Measurements from ENCODE around the gene CCDC57. TPM values are rescaled to one million over a fixed set of nuclear protein-coding genes. Genes with fewer than 3 reads are reported as not detected.
A peak's percentile ranks its signal among the peaks of the same experiment; 100 is the strongest.

Gene CCDC57
- total RNA-seq, 1 experiment from 2014 or later, result 36.6 TPM

GRCh38 chr17:82105882-82106687 is 106.6 kb downstream of the CCDC57 start:
- intact Hi-C loops (cut with micrococcal nuclease), result loop anchor here (1.0 kb wide), 1 partner anchor 48 kb away; no protein-coding TSS in a partner anchor
- ATAC-seq (peak; percentile 86), DNase-seq (peak; percentile 85)
- Histone ChIP-seq H3K9ac (ENCODE audit: low read length) (peak overlapping the region; percentile 42), H3K4me2 (ENCODE audit: low read length) (peak overlapping the region; percentile 52), H3K9me2 (replicated peaks; ENCODE audit: low read length) (no peaks in the 10 kb centered on the region), H4K20me1 (ENCODE audit: low read length) (no peaks in the 10 kb centered on the region), H3K27me3 (ENCODE audit: low read length) (no peaks in the 10 kb centered on the region), H3K36me3 (ENCODE audit: low read depth, low read length) (no peaks in the 10 kb centered on the region), H3F3A (ENCODE audit: low read length, unreplicated experiment) (peaks cover 4% of the 10 kb centered on the region), H2AFZ (ENCODE audit: low read length) (peak overlapping the region; percentile 58; the same call in 1 of the 2 replicates), H3K9me3 (ENCODE audit: low read length) (no peaks in the 10 kb centered on the region), H3K27ac (ENCODE audit: low read length) (peak overlapping the region; percentile 69), H3K79me2 (ENCODE audit: low read length) (no peaks in the 10 kb centered on the region), H3K4me1 (ENCODE audit: insufficient read depth, low read length) (peaks cover 33% of the 10 kb centered on the region), H3K4me3 (ENCODE audit: low read length) (no peak overlapping the region)
- POLR2A ChIA-PET (ENCODE audit: unreplicated experiment), result interaction anchor here (0.6 to 1.1 kb wide), 3 partner anchors 8 to 97 kb away, joined by 3 to 8 read pairs (median 4); partner anchors contain the start of gene DCXR
- no TSS peak for BruUV-seq (replicated peaks)
- TF ChIP-seq CTCF (conservative IDR thresholded peaks at IDR 0.05; ENCODE audit: low read depth, low read length) (peak; percentile 60), EZH2phosphoT487 (IDR thresholded peaks at IDR 0.05; ENCODE audit: borderline replicate concordance, low read length) (no peak)
- CTCF ChIA-PET, result interaction anchor here (0.5 to 0.7 kb wide), 2 partner anchors 32 to 48 kb away, joined by 3 to 4 read pairs; no protein-coding TSS in a partner anchor

- Histone ChIP-seq H3K4me1 (ENCODE audit: insufficient read depth, low read length) (peaks cover 26% of the 10 kb centered on the region), H3K36me3 (ENCODE audit: low read depth, low read length) (no peaks in the 10 kb centered on the region)
- TF ChIP-seq EZH2phosphoT487 (IDR thresholded peaks at IDR 0.05; ENCODE audit: borderline replicate concordance, low read length), result no peak
- TF ChIP-seq EZH2 (IDR thresholded peaks at IDR 0.05; ENCODE audit: low read length, unreplicated experiment), result no peak
- TF ChIP-seq CTCF (conservative IDR thresholded peaks at IDR 0.05; ENCODE audit: low read depth, low read length), result no peak
Measured at GRCh38 chr17:82105417-82105881, 107.2 kb downstream of the CCDC57 start.

More at GRCh38 chr17:82105417-82105881, 107.2 kb downstream of the CCDC57 start:
- H2AFZ ChIP-seq (ENCODE audit: low read length), result no peak overlapping the region
- ATAC-seq (no peak), DNase-seq (no peak)
- H3K9me3 ChIP-seq (ENCODE audit: low read length), result no peaks in the 10 kb centered on the region
- H3K4me3 ChIP-seq (ENCODE audit: low read length), result no peak overlapping the region
- ChIA-PET CTCF (no interaction called here), POLR2A (ENCODE audit: unreplicated experiment) (interaction anchor here (0.6 kb wide), 1 partner anchor 9 kb away, joined by 8 read pairs; no protein-coding TSS in a partner anchor)
- no peaks in the 10 kb centered on the region for H3K9me2 ChIP-seq (replicated peaks; ENCODE audit: low read length)
- no peaks in the 10 kb centered on the region for H3K79me2 ChIP-seq (ENCODE audit: low read length)
- H3K4me2 ChIP-seq (ENCODE audit: low read length), result peak overlapping the region; percentile 52; the same call in 1 of the 2 replicates
- H3K27ac ChIP-seq (ENCODE audit: low read length), result no peak overlapping the region
- BruUV-seq (replicated peaks), result no TSS peak
- no peaks in the 10 kb centered on the region for H3K27me3 ChIP-seq (ENCODE audit: low read length)
- no peak overlapping the region for H3K9ac ChIP-seq (ENCODE audit: low read length)
- no peaks in the 10 kb centered on the region for H4K20me1 ChIP-seq (ENCODE audit: low read length)
- intact Hi-C loops (cut with micrococcal nuclease), result no loop called here
- H3F3A ChIP-seq (ENCODE audit: low read length, unreplicated experiment), result peaks cover under 1% of the 10 kb centered on the region
